Measurements from ENCODE around the gene TSHZ2. TPM values are rescaled to one million over a fixed set of nuclear protein-coding genes. Genes with fewer than 3 reads are reported as not detected.

The TSHZ2 gene
- total and polyA plus RNA-seq, 2 donors (not counting 3 experiments of a cell fraction or from before 2014, with no cell fraction given), result not detected

DNA sequence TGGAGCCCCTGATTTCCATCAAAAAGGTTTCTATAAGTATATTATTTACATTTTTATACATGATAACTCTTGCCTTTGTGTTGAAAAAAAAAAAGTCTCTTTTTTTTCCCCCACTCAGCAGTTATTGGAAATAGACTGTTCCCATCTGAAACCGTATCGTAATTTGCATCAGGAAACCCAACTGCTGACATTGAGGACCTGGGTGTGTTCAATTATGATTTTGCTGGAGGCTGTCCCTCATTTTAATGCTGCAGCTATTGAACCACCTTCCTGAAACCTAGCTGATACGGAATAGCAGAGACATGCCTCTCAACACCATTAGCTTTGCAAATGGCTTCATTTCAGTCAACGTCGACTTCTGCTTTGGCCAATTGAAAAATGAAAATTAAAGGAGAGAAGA, 522.6 kb downstream of the TSHZ2 start:
- FAIRE-seq (no peak), DNase-seq (ENCODE audit: low read depth, low spot score) (no peak)
- no TSS peak for BruUV-seq (replicated peaks)
- Histone ChIP-seq H3K27ac (ENCODE audit: insufficient read depth, low read depth, low read length) (no peak overlapping the region), H3K9me1 (replicated peaks; ENCODE audit: control insufficient read depth, extremely low read depth, insufficient read depth, low read length) (no peaks in the 10 kb centered on the region), H3K4me3 (replicated peaks in 1 of 3; ENCODE audit: insufficient read depth in 1 of 3, low read depth in 1 of 3, low read length in 3 of 3) (no peak overlapping the region), H3K4me1 (ENCODE audit: control insufficient read depth, extremely low read depth, insufficient read depth, low read length) (no peaks in the 10 kb centered on the region), H3K27me3 (ENCODE audit: control insufficient read depth in 2 of 2, insufficient read depth in 2 of 2, low read length in 2 of 2) (no peaks in the 10 kb centered on the region), H2AFZ (ENCODE audit: low read depth, low read length) (no peak overlapping the region), H3K4me2 (ENCODE audit: insufficient read depth, low read length) (no peak overlapping the region), H4K20me1 (replicated peaks; ENCODE audit: control insufficient read depth, extremely low read depth, insufficient read depth, low read length) (no peaks in the 10 kb centered on the region), H3K9me3 (replicated peaks; ENCODE audit: control insufficient read depth, insufficient read depth, low read length) (no peaks in the 10 kb centered on the region), H3K9ac (replicated peaks; ENCODE audit: extremely low read depth, insufficient read depth, low read length) (no peak overlapping the region), H3K36me3 (ENCODE audit: control insufficient read depth in 2 of 2, extremely low read depth in 1 of 2, insufficient read depth in 2 of 2, low read length in 2 of 2) (no peaks in the 10 kb centered on the region), H3K79me2 (ENCODE audit: control insufficient read depth, insufficient read depth, low read length) (no peaks in the 10 kb centered on the region)
- TF ChIP-seq FOS (IDR thresholded peaks at IDR 0.05; ENCODE audit: borderline replicate concordance, insufficient read depth, low read length) (no peak), JUN (IDR thresholded peaks at IDR 0.05; ENCODE audit: borderline replicate concordance, insufficient read depth, insufficient read length, low read depth) (no peak), MYC (IDR thresholded peaks at IDR 0.05; ENCODE audit: low read depth, low read length) (no peak), EZH2 (IDR thresholded peaks at IDR 0.05; ENCODE audit: borderline replicate concordance, low read depth, low read length, severe bottlenecking) (no peak), GATA2 (IDR thresholded peaks at IDR 0.05; ENCODE audit: insufficient read depth, insufficient read length, low read depth, low read length) (no peak)
- CTCF ChIA-PET, result interaction anchor here (1.2 kb wide), 1 partner anchor 1182 kb away, joined by 3 read pairs; no protein-coding TSS in a partner anchor
- intact Hi-C loops (cut with micrococcal nuclease), result no loop called here
- POLR2A ChIA-PET, result no interaction called here
- dilution Hi-C loops (cut with MboI; ENCODE audit: extremely low pct_ligation_motif_present, low sequenced_read_pairs), result no loop called here

DNA sequence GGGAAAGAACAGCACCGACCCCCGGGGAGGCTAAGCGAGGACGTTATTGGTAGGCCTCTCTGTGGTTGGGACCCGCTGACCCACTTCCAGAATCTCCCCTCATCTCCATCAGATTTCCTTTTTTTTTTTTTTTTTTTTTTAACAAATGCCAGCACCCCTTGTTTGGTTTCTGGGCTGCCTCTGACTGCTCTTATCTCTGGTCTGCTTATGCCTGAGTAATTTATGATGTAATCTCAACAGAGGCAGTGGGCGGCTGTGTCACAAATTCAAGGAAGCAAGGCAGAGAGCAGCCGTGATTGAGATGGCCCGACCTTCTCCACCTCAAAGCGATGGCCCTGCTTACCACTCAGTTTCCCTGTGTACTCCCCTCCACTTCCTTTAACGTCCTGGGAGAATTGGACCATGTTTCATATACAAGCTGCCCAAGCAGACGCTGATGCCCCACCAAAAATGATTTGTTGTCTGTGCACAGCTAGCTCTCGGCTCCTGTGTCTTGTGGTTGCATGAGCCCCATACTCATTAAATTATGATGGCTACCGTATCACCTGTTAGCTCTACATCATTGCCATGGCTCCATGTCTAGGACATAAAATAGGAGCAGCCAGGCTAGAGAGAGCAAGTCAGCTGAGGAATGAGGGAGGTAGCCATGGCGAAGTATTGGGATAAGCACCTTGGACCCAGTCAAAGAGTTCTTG, 523.4 kb downstream of the TSHZ2 start:
- H3K27me3 ChIP-seq (ENCODE audit: control insufficient read depth in 2 of 2, insufficient read depth in 2 of 2, low read length in 2 of 2), result no peaks in the 10 kb centered on the region
- H3K79me2 ChIP-seq (ENCODE audit: control insufficient read depth, insufficient read depth, low read length), result no peaks in the 10 kb centered on the region
- ChIA-PET POLR2A (no interaction called here), CTCF (no interaction called here)
- dilution Hi-C loops (cut with MboI; ENCODE audit: extremely low pct_ligation_motif_present, low sequenced_read_pairs), result no loop called here
- H3K4me1 ChIP-seq (ENCODE audit: control insufficient read depth, extremely low read depth, insufficient read depth, low read length), result no peaks in the 10 kb centered on the region
- no peaks in the 10 kb centered on the region for H3K9me3 ChIP-seq (replicated peaks; ENCODE audit: control insufficient read depth, insufficient read depth, low read length)
- no peak for DNase-seq (ENCODE audit: low read depth, low spot score)
- no peaks in the 10 kb centered on the region for H4K20me1 ChIP-seq (replicated peaks; ENCODE audit: control insufficient read depth, extremely low read depth, insufficient read depth, low read length)
- no peaks in the 10 kb centered on the region for H3K36me3 ChIP-seq (ENCODE audit: control insufficient read depth in 2 of 2, extremely low read depth in 1 of 2, insufficient read depth in 2 of 2, low read length in 2 of 2)
- H3K9me1 ChIP-seq (replicated peaks; ENCODE audit: control insufficient read depth, extremely low read depth, insufficient read depth, low read length), result no peaks in the 10 kb centered on the region
- TF ChIP-seq POLR2AphosphoS5 (IDR thresholded peaks at IDR 0.05; ENCODE audit: insufficient read depth, low read depth, low read length), result no peak
- TF ChIP-seq EZH2 (IDR thresholded peaks at IDR 0.05; ENCODE audit: borderline replicate concordance, low read depth, low read length, severe bottlenecking), result no peak
- no peak overlapping the region for H3K4me2 ChIP-seq (ENCODE audit: insufficient read depth, low read length)
- no peak for FAIRE-seq
- H3K4me3 ChIP-seq (replicated peaks in 1 of 3; ENCODE audit: insufficient read depth in 1 of 3, low read depth in 1 of 3, low read length in 3 of 3), result no peak overlapping the region
- no peak overlapping the region for H3K9ac ChIP-seq (replicated peaks; ENCODE audit: extremely low read depth, insufficient read depth, low read length)
- no peak overlapping the region for H3K27ac ChIP-seq (ENCODE audit: insufficient read depth, low read depth, low read length)
- BruUV-seq (replicated peaks), result no TSS peak
- intact Hi-C loops (cut with micrococcal nuclease), result no loop called here
- H2AFZ ChIP-seq (ENCODE audit: low read depth, low read length), result no peak overlapping the region
